B cell (primary cell): ENCODE measurements around the gene DPYSL4. TPM values are rescaled to one million over a fixed set of nuclear protein-coding genes. Genes with fewer than 3 reads are reported as not detected.

Experiments used
- ATAC-seq: fragments of 200-7000 bp; cut with Tn5 transposase; one replicate; pipeline ENCODE4 v1.10.0; 2021; ENCODE audit warnings: low read depth, mild to moderate bottlenecking, moderate number of reproducible peaks, moderate library complexity
- CTCF ChIA-PET: fragments of 350-600 bp; sonication (Branson Sonifier 250); formaldehyde crosslinking; loops from one replicate; lab custom pipeline; 2021; ENCODE audit warnings: antibody characterized with exemption, inconsistent platforms; lab: Charles Lee
- POLR2A ChIA-PET: fragments of 350-600 bp; sonication (Branson Sonifier 250); formaldehyde crosslinking; loops from one replicate; lab custom pipeline; 2021; ENCODE audit warnings: antibody characterized with exemption; lab: Charles Lee
- DNase-seq: peaks from one replicate; pipeline ENCODE4 v3.0.0; 2013
- H2AFZ ChIP-seq: 2 replicates; pipeline ENCODE4 v1.6.1; 2012; ENCODE audit warnings: mild to moderate bottlenecking, low read depth, low read length; ENCODE audit not compliant: insufficient read depth, poor library complexity, severe bottlenecking
- H3K27ac ChIP-seq, 2 donors: 1 replicate in 1 of 2; 2 replicates in 1 of 2; pipeline ENCODE4 v1.5.1; 2012 to 2013; ENCODE audit warnings: low read length in 2 of 2, mild to moderate bottlenecking in 2 of 2, moderate library complexity in 1 of 2
- H3K27me3 ChIP-seq, 4 experiments: fragments of 200-600 bp in 1 of 4; sonication (generic) in 1 of 4; replicated peaks in 1 of 4; 1 replicate in 2 of 4; 2 replicates in 2 of 4; pipeline versions ENCODE4 v1.6.1 to v1.7.0; 2013 to 2016; ENCODE audit warnings: low read length in 3 of 4, mild to moderate bottlenecking in 2 of 4, mixed read lengths in 1 of 4, moderate library complexity in 1 of 4; ENCODE audit not compliant: insufficient read depth in 4 of 4, control insufficient read depth in 3 of 4; ENCODE audit errors: control extremely low read depth in 1 of 4
- H3K36me3 ChIP-seq, 2 experiments: replicated peaks in 1 of 2; 1 replicate in 1 of 2; 2 replicates in 1 of 2; pipeline versions ENCODE4 v1.6.1 to v1.7.1; 2013; ENCODE audit warnings: low read length in 1 of 2; ENCODE audit not compliant: insufficient read depth in 2 of 2, control insufficient read depth in 1 of 2; ENCODE audit errors: control extremely low read depth in 1 of 2, extremely low read depth in 1 of 2
- H3K4me1 ChIP-seq, 2 donors: fragments of 200-600 bp in 1 of 2; sonication (generic) in 1 of 2; 1 replicate in 1 of 2; 2 replicates in 1 of 2; pipeline versions ENCODE4 v1.5.1 to v1.6.1; 2013 to 2017; ENCODE audit warnings: low read length in 2 of 2; ENCODE audit not compliant: control insufficient read depth in 2 of 2, insufficient read depth in 2 of 2
- H3K4me2 ChIP-seq: replicated peaks from 2 replicates; pipeline ENCODE3; 2012; ENCODE audit warnings: mild to moderate bottlenecking, low read depth, low read length; ENCODE audit not compliant: poor library complexity, severe bottlenecking
- H3K4me3 ChIP-seq, 5 experiments: fragments of 200-600 bp in 1 of 5; sonication (generic) in 1 of 5; 1 replicate in 3 of 5; 2 replicates in 2 of 5; pipeline versions ENCODE4 v1.5.1 to v1.7.0; 2011 to 2016; ENCODE audit warnings: low read length in 4 of 5, mild to moderate bottlenecking in 4 of 5, low read depth in 2 of 5, control low read depth in 1 of 5, moderate library complexity in 1 of 5; ENCODE audit not compliant: insufficient read depth in 1 of 5; ENCODE audit errors: control extremely low read depth in 1 of 5, extremely low read depth in 1 of 5
- H3K79me2 ChIP-seq: fragments of 200-600 bp; sonication (generic); one replicate; pipeline ENCODE4 v1.6.0; 2016; ENCODE audit warnings: low read length; ENCODE audit not compliant: control insufficient read depth, insufficient read depth
- H3K9ac ChIP-seq: fragments of 200-600 bp; sonication (generic); 2 replicates; pipeline ENCODE4 v1.6.1; 2017; ENCODE audit warnings: mild to moderate bottlenecking, low read length, moderate library complexity
- H3K9me3 ChIP-seq, 3 donors: one replicate each; pipeline versions ENCODE4 v1.6.1 to v1.7.1; 2013; ENCODE audit warnings: low read length in 2 of 3; ENCODE audit not compliant: control insufficient read depth in 2 of 3, insufficient read depth in 1 of 3; ENCODE audit errors: control extremely low read depth in 1 of 3
- H4K20me1 ChIP-seq: 2 replicates; pipeline ENCODE4 v1.6.0; 2012; ENCODE audit warnings: mild to moderate bottlenecking, low read length; ENCODE audit not compliant: insufficient read depth, control insufficient read depth, poor library complexity, severe bottlenecking
- H3K27ac Mint-ChIP-seq: one replicate; pipeline ENCODE4 v1.8.0; 2021; ENCODE audit warnings: mixed read lengths
- H3K27me3 Mint-ChIP-seq: one replicate; pipeline ENCODE4 v1.8.0; 2021; ENCODE audit warnings: mixed read lengths
- H3K4me1 Mint-ChIP-seq: one replicate; pipeline ENCODE4 v1.8.0; 2021; ENCODE audit warnings: mixed read lengths
- H3K4me3 Mint-ChIP-seq: one replicate; pipeline ENCODE4 v1.8.0; 2021; ENCODE audit warnings: mixed read lengths
- H3K9me3 Mint-ChIP-seq: one replicate; pipeline ENCODE4 v1.8.0; 2022; ENCODE audit warnings: mixed read lengths; ENCODE audit not compliant: insufficient read depth
- EZH2 ChIP-seq: IDR thresholded peaks from 2 replicates; pipeline ENCODE4 v1.6.1; 2012; ENCODE audit warnings: borderline replicate concordance, low read depth, mild to moderate bottlenecking, moderate library complexity, low read length; ENCODE audit not compliant: insufficient read depth, poor library complexity, severe bottlenecking
- WGBS: methylation state at CpG from one replicate; pipeline ENCODE4 v1.1.5; 2013; ENCODE audit warnings: missing lambda C conversion rate; ENCODE audit not compliant: insufficient coverage; 5-methylcytosine and 5-hydroxymethylcytosine counted together
- intact Hi-C: fragments of 100-400 bp; cut with micrococcal nuclease; formaldehyde crosslinking; loops from one replicate; pipeline ENCODE4 v1.10.0; 2022
- polyA plus RNA-seq: library from polyadenylated mRNA; depleted of rRNA; stranded (reverse); fragments of >200 nt; gene quantifications from 2 replicates; pipeline ENCODE4 v1.2.3, GENCODE V29; 2012
- total RNA-seq, 2 donors: library from RNA; stranded (reverse); fragments of 120-200 nt in 1 of 2; gene quantifications; 1 replicate in 1 of 2; 2 replicates in 1 of 2; pipeline versions ENCODE4 v1.2.3 to v1.2.4, GENCODE V29; 2013 to 2022
- TF ChIP-seq, protein P1 (sequence below): fragments of 200-600 bp; IDR thresholded peaks from one replicate; pipeline ENCODE4 v1.8.0; 2022; ENCODE audit warnings: antibody characterized with exemption, mild to moderate bottlenecking

DPYSL4 gene
- total and polyA plus RNA-seq, 2 donors (not counting 1 experiment from before 2014, with no cell fraction given): 0.03 to 0.22 TPM

DNA sequence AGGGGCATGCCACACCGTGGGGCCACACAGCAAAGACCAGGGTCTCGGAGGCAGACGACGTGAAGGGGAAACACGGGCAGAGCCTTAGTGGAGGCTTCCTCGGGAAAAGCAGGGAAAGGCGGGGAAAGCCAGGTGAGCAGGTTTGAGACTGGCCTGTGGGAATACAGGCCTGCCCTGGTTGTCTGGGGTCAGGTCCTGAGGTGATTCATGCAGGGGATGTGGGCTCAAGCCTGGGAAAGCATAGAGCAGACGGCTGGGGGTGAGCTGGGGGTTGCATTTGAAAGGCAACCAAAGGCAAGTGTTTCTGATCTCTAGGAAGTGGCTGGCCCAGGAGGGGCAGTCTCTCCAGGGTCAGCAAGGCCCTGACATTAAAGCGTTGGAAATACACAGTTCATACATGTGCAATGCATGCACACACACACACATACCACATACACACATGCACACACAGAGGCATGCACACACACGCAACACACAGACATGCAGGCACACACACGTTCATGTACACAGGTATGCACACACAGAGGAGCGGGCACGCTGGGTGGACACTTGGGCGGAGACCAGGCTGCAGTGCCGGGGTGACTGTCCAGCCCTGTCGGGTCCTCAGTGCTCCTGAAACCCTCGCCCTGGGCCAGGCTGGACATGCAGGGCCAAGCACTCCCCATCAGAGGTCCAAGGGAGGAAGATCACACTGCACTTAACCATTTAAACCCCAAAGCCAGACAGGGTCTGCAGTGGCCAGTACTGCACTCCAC is 51.8 kb downstream of the DPYSL4 start:
- no peak for ATAC-seq
- POLR2A ChIA-PET: no interaction called here
- H2AFZ ChIP-seq: no peak overlapping the region
- intact Hi-C loops: no loop called here
- CTCF ChIA-PET: no interaction called here
- no peak overlapping the region for H3K27ac ChIP-seq
- no peaks in the 10 kb centered on the region for H4K20me1 ChIP-seq
- H3K9me3 Mint-ChIP-seq: no peaks in the 10 kb centered on the region
- H3K4me1 Mint-ChIP-seq: no peaks in the 10 kb centered on the region
- no peak for DNase-seq
- no peak overlapping the region for H3K4me2 ChIP-seq
- 93% methylated on average over 17 of the region's 17 CpGs for WGBS
- no peak overlapping the region for H3K4me3 Mint-ChIP-seq
- no peak overlapping the region for H3K9ac ChIP-seq
- no peaks in the 10 kb centered on the region for H3K4me1 ChIP-seq
- H3K27ac Mint-ChIP-seq: no peak overlapping the region
- no peaks in the 10 kb centered on the region for H3K79me2 ChIP-seq
- no peaks in the 10 kb centered on the region for H3K27me3 ChIP-seq
- no peaks in the 10 kb centered on the region for H3K27me3 Mint-ChIP-seq
- no peak overlapping the region for H3K4me3 ChIP-seq
- TF ChIP-seq, protein P1, sequence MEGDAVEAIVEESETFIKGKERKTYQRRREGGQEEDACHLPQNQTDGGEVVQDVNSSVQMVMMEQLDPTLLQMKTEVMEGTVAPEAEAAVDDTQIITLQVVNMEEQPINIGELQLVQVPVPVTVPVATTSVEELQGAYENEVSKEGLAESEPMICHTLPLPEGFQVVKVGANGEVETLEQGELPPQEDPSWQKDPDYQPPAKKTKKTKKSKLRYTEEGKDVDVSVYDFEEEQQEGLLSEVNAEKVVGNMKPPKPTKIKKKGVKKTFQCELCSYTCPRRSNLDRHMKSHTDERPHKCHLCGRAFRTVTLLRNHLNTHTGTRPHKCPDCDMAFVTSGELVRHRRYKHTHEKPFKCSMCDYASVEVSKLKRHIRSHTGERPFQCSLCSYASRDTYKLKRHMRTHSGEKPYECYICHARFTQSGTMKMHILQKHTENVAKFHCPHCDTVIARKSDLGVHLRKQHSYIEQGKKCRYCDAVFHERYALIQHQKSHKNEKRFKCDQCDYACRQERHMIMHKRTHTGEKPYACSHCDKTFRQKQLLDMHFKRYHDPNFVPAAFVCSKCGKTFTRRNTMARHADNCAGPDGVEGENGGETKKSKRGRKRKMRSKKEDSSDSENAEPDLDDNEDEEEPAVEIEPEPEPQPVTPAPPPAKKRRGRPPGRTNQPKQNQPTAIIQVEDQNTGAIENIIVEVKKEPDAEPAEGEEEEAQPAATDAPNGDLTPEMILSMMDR: no peak
- no peak for TF ChIP-seq EZH2
- H3K9me3 ChIP-seq: no peaks in the 10 kb centered on the region
- no peaks in the 10 kb centered on the region for H3K36me3 ChIP-seq
